Cardiac muscle cell (in vitro differentiated cells and primary cell): ENCODE results near the gene ARL6IP4. TPM values are rescaled to one million over a fixed set of nuclear protein-coding genes. Genes with fewer than 3 reads are reported as not detected.

ENCODE experiments used
- DNase-seq, 2 donors: peaks; one replicate each; pipeline versions ENCODE4 v3.0.0 to v3.0.0-alpha.2; 2010 to 2017; ENCODE audit warnings: low read depth in 1 of 2, low spot score in 1 of 2
- H3K27ac ChIP-seq: fragments of 200-600 bp; sonication (generic); 2 replicates; pipeline ENCODE4 v1.5.1; 2016
- H3K27me3 ChIP-seq: fragments of 200-600 bp; sonication (generic); 2 replicates; pipeline ENCODE4 v1.6.0; 2016; ENCODE audit warnings: control low read depth
- H3K36me3 ChIP-seq: fragments of 200-600 bp; sonication (generic); 2 replicates; pipeline ENCODE4 v1.5.1; 2016; ENCODE audit warnings: control low read depth
- H3K4me1 ChIP-seq: fragments of 200-600 bp; sonication (generic); 2 replicates; pipeline ENCODE4 v1.8.1; 2017; ENCODE audit warnings: low read depth, mild to moderate bottlenecking, mixed run types
- H3K4me3 ChIP-seq: fragments of 200-600 bp; sonication (generic); 2 replicates; pipeline ENCODE4 v1.5.1; 2016; ENCODE audit warnings: mild to moderate bottlenecking
- H3K9me3 ChIP-seq: fragments of 200-600 bp; sonication (generic); 2 replicates; pipeline ENCODE4 v1.5.1; 2017; ENCODE audit warnings: low read depth, mild to moderate bottlenecking, control low read depth
- polyA plus RNA-seq: library from polyadenylated mRNA; unstranded; fragments of >200 nt; fragmentation: Nextera tagmentation; extraction: Ambion mirVana; gene quantifications from 2 replicates; pipeline ENCODE4 v1.2.1, GENCODE V29; 2016
- total RNA-seq: library from RNA; depleted of rRNA; stranded (reverse); fragments of >200 nt; gene quantifications from 2 replicates; pipeline ENCODE4 v1.2.3, GENCODE V29; 2016
- TF ChIP-seq, protein P1 (sequence below): IDR thresholded peaks from 2 replicates; pipeline ENCODE4 v1.5.1; 2012; ENCODE audit warnings: low read depth, mild to moderate bottlenecking, low read length

ARL6IP4 gene
- total and polyA plus RNA-seq, 2 experiments from 2014 or later = 253 to 323 TPM

DNA sequence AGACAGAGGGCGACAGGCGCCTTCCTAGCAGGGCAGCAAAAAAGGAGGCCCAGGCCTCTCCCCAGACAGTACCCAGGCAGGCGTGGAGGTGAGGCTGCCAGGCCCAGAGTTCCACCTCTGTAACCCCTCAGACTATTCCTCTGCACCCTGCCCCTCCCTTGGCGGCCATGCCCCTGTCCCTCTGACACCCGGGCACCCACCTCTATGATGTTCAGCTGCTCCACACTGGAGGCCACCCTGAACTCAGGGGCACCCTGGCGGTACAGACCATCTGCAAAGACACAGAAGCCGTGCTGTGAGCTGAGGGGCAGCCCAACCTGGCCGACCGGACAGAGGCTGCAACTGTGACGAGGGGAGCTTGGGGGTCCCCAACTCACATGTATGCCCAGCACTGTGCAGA is 20.1 kb downstream of the ARL6IP4 start:
- DNase-seq = no peak
- no peaks in the 10 kb centered on the region for H3K27me3 ChIP-seq
- H3K9me3 ChIP-seq = no peaks in the 10 kb centered on the region
- no peak overlapping the region for H3K27ac ChIP-seq
- no peak overlapping the region for H3K4me3 ChIP-seq
- H3K4me1 ChIP-seq = no peaks in the 10 kb centered on the region
- TF ChIP-seq, protein P1, sequence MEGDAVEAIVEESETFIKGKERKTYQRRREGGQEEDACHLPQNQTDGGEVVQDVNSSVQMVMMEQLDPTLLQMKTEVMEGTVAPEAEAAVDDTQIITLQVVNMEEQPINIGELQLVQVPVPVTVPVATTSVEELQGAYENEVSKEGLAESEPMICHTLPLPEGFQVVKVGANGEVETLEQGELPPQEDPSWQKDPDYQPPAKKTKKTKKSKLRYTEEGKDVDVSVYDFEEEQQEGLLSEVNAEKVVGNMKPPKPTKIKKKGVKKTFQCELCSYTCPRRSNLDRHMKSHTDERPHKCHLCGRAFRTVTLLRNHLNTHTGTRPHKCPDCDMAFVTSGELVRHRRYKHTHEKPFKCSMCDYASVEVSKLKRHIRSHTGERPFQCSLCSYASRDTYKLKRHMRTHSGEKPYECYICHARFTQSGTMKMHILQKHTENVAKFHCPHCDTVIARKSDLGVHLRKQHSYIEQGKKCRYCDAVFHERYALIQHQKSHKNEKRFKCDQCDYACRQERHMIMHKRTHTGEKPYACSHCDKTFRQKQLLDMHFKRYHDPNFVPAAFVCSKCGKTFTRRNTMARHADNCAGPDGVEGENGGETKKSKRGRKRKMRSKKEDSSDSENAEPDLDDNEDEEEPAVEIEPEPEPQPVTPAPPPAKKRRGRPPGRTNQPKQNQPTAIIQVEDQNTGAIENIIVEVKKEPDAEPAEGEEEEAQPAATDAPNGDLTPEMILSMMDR = no peak
- H3K36me3 ChIP-seq = no peaks in the 10 kb centered on the region

DNA sequence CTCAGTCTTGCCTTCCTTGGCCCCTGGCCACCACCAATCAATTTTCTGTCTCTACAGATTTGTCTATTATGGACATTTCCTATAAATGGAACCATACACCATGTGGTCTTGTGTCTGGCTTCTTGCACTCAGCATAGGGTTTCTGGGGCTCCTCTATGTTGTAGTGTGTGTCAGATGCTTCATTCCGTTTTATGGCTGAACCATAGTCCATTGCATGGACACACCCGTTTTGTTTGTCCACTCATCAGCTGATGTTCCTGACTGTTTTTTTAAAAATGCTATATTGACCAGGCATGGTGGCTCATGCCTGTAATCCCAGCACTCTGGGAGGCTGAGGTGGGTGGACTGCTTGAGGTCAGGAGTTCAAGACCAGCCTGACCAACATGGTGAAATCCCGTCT is 21.0 kb downstream of the ARL6IP4 start:
- H3K27ac ChIP-seq = no peak overlapping the region
- no peaks in the 10 kb centered on the region for H3K9me3 ChIP-seq
- DNase-seq = no peak
- TF ChIP-seq, protein P1 = no peak
- H3K36me3 ChIP-seq = no peaks in the 10 kb centered on the region
- no peak overlapping the region for H3K4me3 ChIP-seq
- H3K4me1 ChIP-seq = no peaks in the 10 kb centered on the region
- no peaks in the 10 kb centered on the region for H3K27me3 ChIP-seq

DNA sequence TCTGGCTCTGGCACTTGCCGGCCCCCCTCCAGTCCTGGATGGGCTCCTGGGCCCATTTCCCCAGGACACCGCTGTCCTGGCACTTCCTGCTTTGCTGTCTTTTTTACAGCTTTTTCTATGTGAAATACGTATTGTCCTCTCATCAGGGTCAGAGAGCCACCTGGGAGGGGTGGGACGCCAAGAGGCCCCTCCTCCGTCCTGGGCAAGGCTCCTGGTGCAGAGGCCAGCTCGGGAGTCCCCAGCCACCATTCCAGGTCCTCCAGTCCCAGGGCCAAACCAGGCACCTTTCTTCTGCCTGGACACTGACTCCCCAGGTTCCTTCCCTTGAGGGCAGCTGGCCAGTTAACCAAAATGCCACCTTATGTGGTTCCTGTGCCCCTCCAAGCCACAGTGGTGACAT is 22.8 kb downstream of the ARL6IP4 start:
- DNase-seq = no peak
- Histone ChIP-seq H3K9me3 (no peaks in the 10 kb centered on the region), H3K27me3 (no peaks in the 10 kb centered on the region), H3K4me1 (no peaks in the 10 kb centered on the region), H3K36me3 (no peaks in the 10 kb centered on the region), H3K4me3 (no peak overlapping the region), H3K27ac (no peak overlapping the region)
- TF ChIP-seq, protein P1 = no peak

DNA sequence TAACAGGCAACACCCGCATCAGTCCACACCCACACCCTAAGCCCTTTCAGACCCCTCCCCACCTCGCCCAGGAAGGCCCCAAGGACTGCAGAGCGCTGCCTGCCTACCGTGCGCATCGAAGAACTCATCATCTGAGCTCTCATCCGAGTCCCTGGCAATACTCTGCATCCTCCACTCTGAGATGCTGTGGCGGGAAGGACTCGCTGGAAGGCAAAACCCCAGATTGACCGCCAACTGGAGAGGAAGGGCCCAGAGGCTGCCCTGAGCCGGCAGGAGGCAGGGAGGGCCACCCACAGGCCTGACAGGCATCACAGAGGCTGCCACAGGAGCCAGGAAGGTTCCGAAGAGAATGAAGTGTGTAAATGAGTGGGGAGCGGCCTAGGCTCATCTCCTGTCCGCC is 23.8 kb downstream of the ARL6IP4 start:
- no peaks in the 10 kb centered on the region for H3K36me3 ChIP-seq
- TF ChIP-seq, protein P1 = no peak
- no peak for DNase-seq
- no peaks in the 10 kb centered on the region for H3K4me1 ChIP-seq
- H3K9me3 ChIP-seq = no peaks in the 10 kb centered on the region
- no peak overlapping the region for H3K4me3 ChIP-seq
- no peaks in the 10 kb centered on the region for H3K27me3 ChIP-seq
- H3K27ac ChIP-seq = no peak overlapping the region

DNA sequence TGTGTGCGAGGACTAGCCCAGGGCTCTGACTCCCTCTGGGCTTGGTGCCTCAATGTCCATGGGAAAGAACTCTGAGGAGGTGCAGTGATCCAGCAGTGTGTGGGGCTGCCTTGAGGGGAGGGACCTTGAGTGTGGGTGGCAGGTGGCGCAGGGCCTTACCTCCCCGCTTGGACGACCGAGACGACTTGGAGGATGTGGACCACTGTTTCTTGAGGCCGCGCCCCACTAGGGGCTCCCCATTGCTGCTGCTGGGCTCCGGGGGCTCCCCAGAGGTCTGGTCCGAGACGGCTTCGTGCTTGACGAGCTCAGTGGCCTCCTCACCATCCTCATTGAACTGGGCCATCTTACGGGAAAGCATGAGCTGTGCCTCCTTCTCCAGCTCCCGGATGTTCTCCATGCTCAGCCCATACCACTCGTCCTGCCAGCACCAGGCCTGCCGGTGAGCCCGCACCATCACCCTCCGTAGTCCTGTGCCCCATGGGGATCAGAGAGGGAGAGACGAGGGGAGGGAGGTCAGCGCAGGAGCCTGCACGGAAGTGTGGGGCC is 24.7 kb downstream of the ARL6IP4 start:
- Histone ChIP-seq H3K27me3 (no peaks in the 10 kb centered on the region), H3K4me3 (no peak overlapping the region), H3K9me3 (no peaks in the 10 kb centered on the region), H3K36me3 (no peaks in the 10 kb centered on the region), H3K27ac (no peak overlapping the region), H3K4me1 (no peaks in the 10 kb centered on the region)
- TF ChIP-seq, protein P1 = no peak
- DNase-seq = no peak

DNA sequence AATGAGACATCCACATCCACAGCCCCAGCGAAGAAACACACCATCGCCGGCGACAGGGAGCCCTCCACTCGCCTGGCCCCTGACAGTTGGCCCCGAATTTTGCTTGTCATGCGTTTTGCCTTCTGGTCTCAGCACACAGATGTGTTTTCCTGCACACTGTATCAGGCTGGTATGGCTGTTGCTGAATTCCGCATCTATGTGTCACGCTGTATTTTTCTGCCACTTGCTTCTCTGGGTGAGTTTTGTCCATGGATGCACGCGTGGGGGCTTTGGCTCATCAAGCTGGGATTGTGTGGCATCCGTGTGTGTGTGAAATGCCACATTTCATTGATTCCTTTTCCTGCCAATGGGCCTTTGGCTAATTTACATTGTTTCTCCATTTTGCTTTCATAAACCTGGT is 26.5 kb downstream of the ARL6IP4 start:
- Histone ChIP-seq H3K4me3 (no peak overlapping the region), H3K9me3 (no peaks in the 10 kb centered on the region), H3K4me1 (no peaks in the 10 kb centered on the region), H3K27ac (no peak overlapping the region), H3K27me3 (no peaks in the 10 kb centered on the region), H3K36me3 (no peaks in the 10 kb centered on the region)
- DNase-seq = peak in 1 of 2 donors; percentile 7
- TF ChIP-seq, protein P1 = no peak
